Raji (cell line): Measurements from ENCODE around the gene MFAP4.

Experiments
- POLR2A ChIP-seq: IDR thresholded peaks from 2 replicates; pipeline ENCODE4 v1.6.1; 2011; ENCODE audit warnings: low read depth, low read length, control low read depth; ENCODE audit not compliant: insufficient read depth

Gene MFAP4

GRCh38 chr17:19386974-19387920, at the start of gene MFAP4:
Gene MFAP4 (minus strand): TSS chr17:19387190. CDS start chr17:19387155, 35 bp downstream.
- no peak for TF ChIP-seq POLR2A

GRCh38 chr17:19433727-19434340, 46.8 kb upstream of the MFAP4 start:
- no peak for TF ChIP-seq POLR2A

- no peak for TF ChIP-seq POLR2A
Measured at GRCh38 chr17:19433255-19433654, 46.3 kb upstream of the MFAP4 start.

GRCh38 chr17:19431691-19432090, 44.7 kb upstream of the MFAP4 start:
- no peak for TF ChIP-seq POLR2A

GRCh38 chr17:19426631-19427030, 39.6 kb upstream of the MFAP4 start:
- TF ChIP-seq POLR2A, result no peak

- TF ChIP-seq POLR2A, result no peak
Measured at GRCh38 chr17:19424934-19425868, 38.2 kb upstream of the MFAP4 start.

- TF ChIP-seq POLR2A, result no peak
Measured at GRCh38 chr17:19421926-19422325, 34.9 kb upstream of the MFAP4 start.

GRCh38 chr17:19421219-19421618, 34.2 kb upstream of the MFAP4 start:
- TF ChIP-seq POLR2A, result no peak

GRCh38 chr17:19418251-19418992, 31.4 kb upstream of the MFAP4 start:
- TF ChIP-seq POLR2A, result no peak

GRCh38 chr17:19417611-19418010, 30.6 kb upstream of the MFAP4 start:
- TF ChIP-seq POLR2A, result no peak

GRCh38 chr17:19415806-19416775, 29.1 kb upstream of the MFAP4 start:
- TF ChIP-seq POLR2A, result no peak

GRCh38 chr17:19415311-19415710, 28.3 kb upstream of the MFAP4 start:
- no peak for TF ChIP-seq POLR2A

- TF ChIP-seq POLR2A, result no peak
Measured at GRCh38 chr17:19414396-19415280, 27.6 kb upstream of the MFAP4 start.

GRCh38 chr17:19413761-19414160, 26.8 kb upstream of the MFAP4 start:
- no peak for TF ChIP-seq POLR2A
